ENCODE data around the gene MACROH2A1. TPM values are rescaled to one million over a fixed set of nuclear protein-coding genes. Genes with fewer than 3 reads are reported as not detected.

MACROH2A1 gene
- polyA plus RNA-seq (ENCODE audit: insufficient read length): 99.9 TPM

GRCh38 chr5:135398855-135399793, at the start of gene MACROH2A1:
MACROH2A1 (minus strand) TSS chr5:135399231; CDS start chr5:135389093, 10,138 bp downstream.
- DNase-seq (ENCODE audit: low read depth): peak; percentile 52

- DNase-seq (ENCODE audit: low read depth): no peak
Observed at GRCh38 chr5:135448071-135448739, 49.2 kb upstream of the MACROH2A1 start.

- no peak for DNase-seq (ENCODE audit: low read depth)
Observed at GRCh38 chr5:135447298-135447929, 48.4 kb upstream of the MACROH2A1 start, which contains the start of gene DCANP1. DCANP1 (minus strand) TSS chr5:135447348; CDS start chr5:135447108, 240 bp downstream.

- no peak for DNase-seq (ENCODE audit: low read depth)
Observed at GRCh38 chr5:135446615-135447014, 47.6 kb upstream of the MACROH2A1 start.

- no peak for DNase-seq (ENCODE audit: low read depth)
Observed at GRCh38 chr5:135446206-135446605, 47.2 kb upstream of the MACROH2A1 start.

- DNase-seq (ENCODE audit: low read depth): no peak
Observed at GRCh38 chr5:135445306-135445985, 46.4 kb upstream of the MACROH2A1 start.

- no peak for DNase-seq (ENCODE audit: low read depth)
Observed at GRCh38 chr5:135444881-135445280, 45.9 kb upstream of the MACROH2A1 start.

- DNase-seq (ENCODE audit: low read depth): no peak
Observed at GRCh38 chr5:135444360-135444759, 45.3 kb upstream of the MACROH2A1 start.

- no peak for DNase-seq (ENCODE audit: low read depth)
Observed at GRCh38 chr5:135443161-135443960, 44.3 kb upstream of the MACROH2A1 start.

- DNase-seq (ENCODE audit: low read depth): no peak
Observed at GRCh38 chr5:135442431-135443160, 43.6 kb upstream of the MACROH2A1 start.

- DNase-seq (ENCODE audit: low read depth): no peak
Observed at GRCh38 chr5:135441919-135442318, 42.9 kb upstream of the MACROH2A1 start.

- DNase-seq (ENCODE audit: low read depth): no peak
Observed at GRCh38 chr5:135441350-135441831, 42.4 kb upstream of the MACROH2A1 start.

GRCh38 chr5:135440916-135441315, 41.9 kb upstream of the MACROH2A1 start:
- no peak for DNase-seq (ENCODE audit: low read depth)

- no peak for DNase-seq (ENCODE audit: low read depth)
Observed at GRCh38 chr5:135439231-135440205, 40.5 kb upstream of the MACROH2A1 start.

GRCh38 chr5:135438636-135439221, 39.7 kb upstream of the MACROH2A1 start:
- no peak for DNase-seq (ENCODE audit: low read depth)

- no peak for DNase-seq (ENCODE audit: low read depth)
Observed at GRCh38 chr5:135437796-135438560, 38.9 kb upstream of the MACROH2A1 start.

- no peak for DNase-seq (ENCODE audit: low read depth)
Observed at GRCh38 chr5:135437422-135437795, 38.4 kb upstream of the MACROH2A1 start.
